ENCODE measurements around the gene SCRG1.

The SCRG1 gene

DNA sequence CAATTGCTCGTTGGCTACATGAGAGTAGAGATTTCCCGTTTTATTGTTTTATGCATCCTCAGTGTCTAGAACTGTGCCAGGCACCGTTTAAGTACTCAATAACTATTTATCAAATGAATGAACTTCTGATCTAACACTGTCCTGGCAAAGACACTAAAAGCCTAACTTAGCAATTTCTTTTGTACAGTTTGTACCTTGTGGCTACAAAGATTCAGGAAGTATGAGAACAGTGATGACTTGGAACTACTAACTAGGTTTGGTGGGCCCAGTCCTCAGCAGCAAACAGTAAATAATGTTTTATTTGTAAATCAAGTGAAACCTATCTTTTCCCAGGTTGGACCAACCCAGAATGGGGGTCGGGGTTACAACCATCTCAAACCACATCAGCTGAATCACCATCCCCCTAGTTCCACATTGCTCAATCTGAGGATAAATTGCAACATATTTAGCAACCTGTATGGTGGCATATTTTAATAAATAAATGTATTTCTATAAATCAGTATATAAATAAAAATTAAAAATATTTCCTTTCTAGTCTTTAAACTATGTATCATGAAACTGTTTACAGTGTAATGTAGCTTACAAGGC is 12.3 kb upstream of the SCRG1 start:
- no peak for DNase-seq (ENCODE audit: low spot score)

DNA sequence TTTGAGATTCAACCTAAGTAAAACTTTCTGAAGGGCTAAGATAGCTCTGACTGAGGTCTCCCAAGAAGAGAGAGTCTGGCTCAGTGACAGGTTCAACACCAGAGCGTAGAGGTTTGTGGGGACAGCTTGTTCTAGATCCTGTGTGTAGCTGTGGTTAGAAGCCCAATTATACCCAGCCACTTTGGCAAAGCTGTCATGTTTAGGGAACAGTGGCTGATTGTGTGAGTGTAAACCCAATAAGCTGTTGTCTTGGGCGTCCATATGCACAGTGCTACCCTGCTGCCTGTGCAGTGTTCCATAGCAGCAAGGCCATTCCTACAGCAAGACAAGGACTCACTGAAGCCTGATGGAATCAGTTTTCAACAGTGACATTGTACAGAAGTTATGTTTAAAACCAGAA is 11.2 kb upstream of the SCRG1 start:
- no peak for DNase-seq (ENCODE audit: low spot score)

DNA sequence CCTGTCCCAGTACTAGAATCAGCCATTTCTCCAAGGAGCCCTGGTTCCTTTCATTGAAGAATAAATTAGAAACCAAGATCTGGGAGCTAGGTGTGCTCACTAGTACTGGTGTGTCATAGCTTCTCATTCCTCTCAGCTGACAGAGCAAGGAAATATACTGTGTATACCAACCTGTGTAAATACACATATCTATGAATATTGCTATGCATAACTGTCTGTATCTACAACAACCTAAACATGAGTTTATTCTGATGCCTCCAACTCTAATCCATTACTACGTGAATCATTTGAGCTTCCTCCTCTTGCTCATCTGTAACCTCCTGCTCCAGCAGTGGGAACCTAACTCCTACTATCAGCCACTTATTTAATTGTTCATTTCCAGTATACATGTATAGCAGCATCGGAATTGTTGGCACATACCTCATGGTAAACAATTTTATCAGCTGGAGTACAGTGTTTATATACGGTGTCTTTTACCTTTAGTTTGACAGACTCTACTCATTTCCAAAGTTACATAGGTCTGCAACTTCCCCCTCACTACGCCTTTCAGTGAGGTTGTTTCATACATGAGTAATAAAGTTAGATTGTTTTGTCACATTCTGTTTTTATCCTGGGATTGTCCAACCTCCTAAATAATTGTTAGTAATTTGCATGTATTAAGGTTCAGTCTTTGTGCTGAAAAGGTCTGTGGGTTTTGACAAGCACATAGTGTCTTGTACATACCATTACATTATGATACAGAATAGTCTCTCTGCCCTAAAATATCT is 7.1 kb upstream of the SCRG1 start:
- no peak for DNase-seq (ENCODE audit: low spot score)

DNA sequence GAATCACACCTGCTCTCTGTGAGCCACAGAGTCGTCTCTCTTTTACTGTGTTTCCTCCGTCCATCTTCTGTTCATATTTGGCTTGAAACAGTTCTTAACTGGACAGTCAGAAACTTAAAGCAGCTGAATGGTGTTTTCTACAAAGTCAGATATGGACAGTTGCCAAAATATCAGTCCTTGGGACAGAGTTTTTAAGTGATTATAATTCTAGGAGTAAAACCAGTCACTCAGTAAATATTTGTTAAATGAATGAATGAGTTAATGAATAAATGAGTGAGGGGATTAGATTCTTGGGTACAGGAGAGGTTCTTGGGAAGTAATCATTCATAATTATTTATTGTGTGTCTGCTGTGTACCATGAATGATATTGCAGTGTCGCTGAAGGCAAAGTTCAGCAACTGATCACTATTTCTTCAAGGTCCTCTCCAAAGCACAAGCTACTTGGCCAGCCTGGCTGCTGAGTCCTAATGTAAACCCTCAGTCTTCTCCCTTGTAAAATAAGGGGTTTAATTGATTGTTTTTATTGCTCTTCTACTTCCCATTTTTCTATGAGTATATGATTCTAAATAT is 5.5 kb upstream of the SCRG1 start:
- DNase-seq (ENCODE audit: low spot score): no peak

DNA sequence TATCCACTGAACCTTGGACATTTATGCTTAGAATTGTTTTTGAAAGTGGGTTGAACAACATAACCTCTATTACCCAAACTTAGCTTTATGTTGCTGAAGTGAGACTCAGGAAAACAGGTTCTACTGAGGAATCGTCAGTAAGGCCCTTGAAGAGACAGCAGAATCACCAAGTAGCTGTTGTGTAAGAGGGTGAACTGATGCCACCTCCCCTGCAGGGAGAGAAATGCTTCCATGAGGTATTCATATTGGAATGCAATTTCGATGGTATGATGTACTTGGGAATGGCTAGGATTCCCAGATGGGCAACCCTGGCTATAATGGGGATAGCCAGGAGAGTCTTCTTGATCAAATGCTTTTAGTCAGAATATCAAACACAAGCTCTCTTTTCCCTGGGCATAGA is 4.1 kb upstream of the SCRG1 start:
- DNase-seq (ENCODE audit: low spot score): no peak

DNA sequence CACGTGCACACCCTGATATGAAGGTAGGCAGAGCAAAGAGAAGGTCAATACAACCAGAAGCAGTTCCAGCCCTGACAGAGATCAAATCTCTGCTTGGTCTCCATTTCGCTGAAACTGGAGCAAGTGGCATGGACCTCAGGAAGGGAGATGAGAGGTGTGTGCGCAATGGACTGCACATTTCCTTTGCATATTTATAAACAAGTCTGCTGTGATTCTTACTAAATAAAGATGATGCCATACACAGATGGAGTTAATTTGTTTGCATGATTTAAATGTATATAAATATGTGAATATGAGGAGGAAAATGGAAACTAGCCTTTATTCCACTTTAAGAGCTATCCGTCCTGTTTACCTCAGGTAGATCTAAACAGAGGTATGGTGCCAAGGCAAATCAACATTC is 2.1 kb upstream of the SCRG1 start:
- DNase-seq (ENCODE audit: low spot score): no peak

DNA sequence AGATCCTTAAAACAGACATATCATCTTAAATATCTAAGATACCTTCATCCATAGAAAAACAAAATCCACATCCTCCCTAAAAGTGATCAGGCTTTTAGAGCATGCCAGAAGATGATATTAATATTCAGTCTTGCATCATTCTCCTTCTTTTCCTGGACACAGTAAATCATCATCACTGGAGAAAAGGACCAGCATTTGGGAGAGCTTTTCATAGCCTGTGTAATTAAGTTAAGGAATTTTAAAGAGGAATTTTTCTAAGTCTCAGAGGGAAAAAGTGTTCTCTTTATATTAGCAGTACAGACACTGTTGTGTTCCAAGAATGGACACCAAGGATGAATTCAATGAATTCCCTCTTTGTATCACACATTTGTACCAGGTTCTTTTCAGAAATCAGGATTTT is 696 bp downstream of the SCRG1 start:
- peak; percentile 56 for DNase-seq (ENCODE audit: low spot score)

DNA sequence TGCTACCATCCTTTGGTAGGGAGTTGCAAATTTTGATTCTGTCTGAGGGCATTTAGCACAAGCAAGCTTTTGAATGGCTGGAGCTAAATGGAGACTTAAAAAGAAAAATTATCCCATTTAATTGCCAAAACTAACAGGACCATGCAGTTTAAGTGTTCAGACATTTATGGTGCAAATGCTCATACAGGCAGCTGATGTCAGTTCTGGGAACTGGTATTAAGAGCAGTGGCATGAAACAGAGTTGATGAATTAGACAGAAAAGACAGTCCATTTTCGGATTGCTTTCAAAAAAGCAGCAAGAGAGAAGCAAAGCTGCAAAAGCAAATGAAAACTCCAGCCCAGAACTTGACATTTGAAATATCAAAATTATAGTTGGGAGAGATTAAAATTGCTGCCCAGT is 1.3 kb downstream of the SCRG1 start:
- no peak for DNase-seq (ENCODE audit: low spot score)

DNA sequence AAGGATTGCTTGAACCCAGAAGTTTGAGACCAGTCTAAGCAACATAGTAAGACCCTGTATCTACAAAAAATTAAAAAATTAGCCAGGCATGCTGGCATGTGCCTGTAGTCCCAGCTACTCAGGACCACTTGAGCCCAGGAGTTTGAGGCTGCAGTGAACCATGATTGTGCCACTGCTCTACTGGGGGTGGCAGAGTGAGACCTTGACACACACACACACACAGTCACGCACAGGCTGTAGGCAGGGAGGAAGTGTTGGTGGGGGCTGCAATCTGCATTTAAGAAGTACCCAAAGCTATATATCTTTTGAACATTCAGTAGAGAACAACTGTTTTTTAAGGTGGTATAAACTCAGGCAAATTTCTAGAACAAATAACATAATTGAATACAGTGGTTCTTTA is 7.2 kb downstream of the SCRG1 start:
- DNase-seq (ENCODE audit: low spot score): no peak

DNA sequence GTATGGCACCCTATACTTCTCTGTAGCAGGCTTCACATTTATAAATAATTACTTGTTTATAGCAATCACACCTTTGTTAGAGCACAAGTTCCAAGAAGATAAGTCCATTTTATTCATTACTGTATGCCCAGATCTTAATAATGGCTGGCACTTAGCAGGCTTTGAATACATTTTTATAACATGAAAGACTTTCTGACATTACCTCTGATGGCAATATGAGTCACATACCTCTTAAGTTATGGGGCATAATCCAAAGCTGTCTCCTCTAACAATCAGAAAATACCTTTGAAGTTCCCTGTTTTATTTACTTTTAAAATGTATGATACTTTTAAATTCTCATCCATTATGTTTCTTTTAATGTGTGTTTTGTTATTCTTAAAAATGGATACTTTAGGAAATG is 12.2 kb downstream of the SCRG1 start:
- DNase-seq (ENCODE audit: low spot score): no peak

DNA sequence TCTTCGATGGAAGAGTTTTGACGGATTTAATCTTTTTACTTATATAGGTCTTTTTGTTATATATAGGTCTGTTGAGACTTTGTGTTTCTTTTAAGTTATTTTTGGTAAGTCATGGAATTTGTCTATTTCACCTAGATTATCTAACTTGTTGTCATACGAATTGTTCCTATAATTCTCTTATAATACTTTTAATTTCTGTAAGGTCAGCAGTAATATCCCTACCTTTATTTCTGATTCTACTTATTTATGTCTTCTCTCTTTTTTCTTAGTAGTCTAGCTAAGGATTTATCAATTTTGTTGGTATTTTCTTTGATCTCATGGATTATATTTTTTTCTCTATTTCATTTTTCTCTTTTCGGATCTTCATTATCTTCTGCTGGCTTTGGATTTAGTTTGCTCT is 16.6 kb downstream of the SCRG1 start:
- DNase-seq (ENCODE audit: low spot score): no peak

DNA sequence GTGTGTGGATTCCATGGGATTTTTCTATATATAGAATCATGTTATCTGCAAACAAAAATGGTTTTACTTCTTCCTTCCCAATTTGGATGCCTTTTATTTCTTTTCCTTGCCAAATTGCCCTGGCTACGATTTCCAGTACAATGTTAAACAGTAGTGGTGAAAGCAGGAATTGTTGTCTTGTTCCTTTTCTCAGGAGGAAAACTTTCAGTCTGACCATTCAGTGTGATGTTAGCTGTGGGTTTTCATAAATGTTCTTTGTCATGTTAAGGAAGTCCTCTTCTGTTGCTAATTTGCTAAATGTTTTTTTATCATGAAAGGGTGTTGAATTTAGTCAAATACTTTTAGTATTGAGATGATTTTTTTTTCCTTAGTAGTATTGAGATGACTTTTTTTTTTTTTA is 17.3 kb downstream of the SCRG1 start:
- DNase-seq (ENCODE audit: low spot score): no peak

DNA sequence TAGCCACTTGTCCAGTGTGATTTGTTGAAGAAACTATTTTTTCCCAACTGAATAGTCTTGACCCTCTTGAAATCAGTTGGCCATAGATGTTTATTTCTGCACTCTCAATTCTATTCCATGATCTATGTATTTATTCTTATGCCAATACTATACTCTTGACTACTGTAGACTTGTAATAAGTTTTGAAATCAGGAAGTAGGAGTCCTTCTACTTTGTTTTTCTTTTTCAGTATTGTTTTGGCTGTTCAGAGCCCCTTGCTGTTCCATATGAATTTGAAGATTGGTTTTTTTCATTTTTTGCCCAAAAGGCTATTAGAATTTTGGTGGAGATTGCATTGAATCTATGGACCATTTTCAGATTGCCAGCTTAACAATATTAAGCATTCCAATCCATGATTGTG is 17.9 kb downstream of the SCRG1 start:
- DNase-seq (ENCODE audit: low spot score): no peak

DNA sequence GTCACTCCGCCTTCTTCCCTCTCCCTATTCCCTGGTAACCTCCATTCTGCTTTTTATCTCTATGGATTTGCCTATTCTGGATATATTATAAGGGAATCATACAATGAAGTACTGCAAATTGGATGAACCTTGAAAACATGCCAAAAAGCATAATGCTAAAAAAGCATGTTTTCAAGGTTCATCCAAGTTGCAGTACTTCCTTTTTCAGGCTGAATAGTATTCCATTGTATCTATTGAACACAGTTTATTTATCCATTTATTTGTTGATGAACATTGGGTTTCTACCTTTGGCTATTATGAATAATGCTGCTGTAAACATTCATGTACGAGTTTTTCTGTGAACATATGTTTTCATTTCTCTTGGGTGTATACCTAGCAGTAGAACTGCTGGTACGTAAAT is 19.0 kb downstream of the SCRG1 start:
- no peak for DNase-seq (ENCODE audit: low spot score)

DNA sequence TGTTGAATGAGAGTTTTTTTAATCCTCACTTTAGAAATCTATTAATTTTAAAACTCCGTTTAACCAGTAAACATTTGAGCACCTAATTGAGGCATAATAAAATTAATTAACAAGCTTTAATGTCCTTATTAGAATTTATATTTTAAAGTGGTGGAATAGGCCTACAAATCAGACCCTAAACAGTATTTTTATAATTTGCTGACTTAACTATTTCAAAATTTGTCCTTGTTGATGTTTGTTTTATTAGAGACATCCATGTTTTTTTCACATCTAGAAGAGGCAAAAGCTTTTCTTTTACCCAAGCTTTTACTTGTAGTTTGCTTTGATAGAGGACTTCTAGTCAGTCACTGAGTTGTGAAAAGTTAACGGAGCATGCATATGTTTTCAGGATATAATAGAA is 24.3 kb downstream of the SCRG1 start:
- no peak for DNase-seq (ENCODE audit: low spot score)

DNA sequence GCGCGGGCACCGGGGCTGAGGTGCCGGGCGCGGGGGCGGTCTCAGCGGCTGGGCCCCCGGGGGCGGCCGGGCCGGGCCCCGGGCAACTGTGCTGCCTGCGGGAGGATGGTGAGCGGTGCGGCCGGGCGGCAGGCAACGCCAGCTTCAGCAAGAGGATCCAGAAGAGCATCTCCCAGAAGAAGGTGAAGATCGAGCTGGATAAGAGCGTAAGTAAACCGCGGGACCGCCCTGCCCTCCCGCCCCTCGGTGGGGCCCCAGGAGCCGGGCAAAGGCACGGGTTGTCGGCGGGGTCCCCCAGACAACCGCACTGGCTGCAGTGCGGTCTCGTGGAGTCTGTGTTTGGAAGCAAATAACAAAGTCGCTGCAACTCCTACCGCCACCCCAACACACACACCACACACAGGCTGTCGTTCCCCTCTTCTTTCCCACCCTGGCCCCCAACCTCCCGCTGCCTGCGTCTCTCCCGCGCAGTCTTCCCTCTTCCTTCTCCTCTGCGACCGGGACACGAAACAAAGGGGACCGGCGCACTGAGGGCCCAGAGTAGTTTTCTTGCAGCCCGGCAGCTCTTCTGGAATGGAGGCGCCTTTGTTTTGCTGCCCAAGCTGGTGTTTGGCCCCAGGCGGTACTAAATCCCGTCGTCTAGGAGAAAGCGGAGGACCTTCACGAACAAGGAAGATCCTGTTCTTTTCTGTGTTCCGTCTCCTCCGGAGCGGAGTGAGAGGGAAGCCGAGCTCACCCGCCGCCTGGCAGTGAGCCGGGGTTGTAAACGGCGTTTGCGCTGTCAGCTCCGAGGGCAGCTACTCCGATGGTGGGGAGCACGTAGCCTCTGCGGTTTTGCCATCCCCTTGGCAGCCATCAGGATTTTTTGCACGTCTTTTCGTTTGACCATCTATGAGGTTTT is 27.4 kb downstream of the SCRG1 start:
- peak; percentile 91 for DNase-seq (ENCODE audit: low spot score)

DNA sequence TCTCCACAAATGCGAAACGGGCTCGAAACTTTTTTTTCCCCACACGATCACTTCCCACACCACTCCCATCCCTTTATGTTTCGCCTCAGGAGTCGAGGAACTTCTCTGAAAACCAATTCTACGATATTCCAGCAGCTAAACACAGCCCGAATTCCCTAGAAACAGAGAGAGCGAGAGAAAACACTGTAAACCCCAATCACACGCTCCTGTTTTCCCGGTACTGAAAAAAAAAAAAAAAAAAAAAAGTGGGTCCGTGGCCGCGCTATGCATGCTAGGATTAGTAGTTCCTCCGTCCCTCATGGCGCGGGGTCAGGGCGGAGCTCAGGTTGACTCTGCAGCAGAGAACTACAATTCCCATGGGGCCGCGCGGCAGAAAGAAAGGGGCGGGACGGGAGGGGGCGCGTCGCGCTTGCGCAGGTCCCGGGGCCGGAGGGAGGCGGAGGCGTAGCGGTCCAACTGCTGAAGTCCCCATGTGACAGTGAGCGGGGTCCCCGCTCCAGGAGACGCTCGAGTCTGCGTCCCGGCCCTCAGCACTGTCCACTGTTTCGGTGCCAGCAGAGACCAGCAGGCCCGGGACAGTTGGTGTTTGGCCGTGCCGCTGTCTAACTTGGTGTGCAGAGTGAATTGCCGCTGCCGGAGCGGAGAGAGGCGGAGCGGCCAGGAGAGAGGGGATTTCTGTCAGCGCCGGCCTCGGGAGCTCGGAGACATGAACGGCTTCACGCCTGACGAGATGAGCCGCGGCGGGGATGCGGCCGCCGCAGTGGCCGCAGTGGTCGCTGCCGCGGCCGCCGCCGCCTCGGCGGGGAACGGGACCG is 28.2 kb downstream of the SCRG1 start, which contains the start of gene SAP30:
SAP30 (plus strand) TSS at position 478 of the 815 bp plus-strand sequence; CDS start at position 707, 229 bp downstream.
- DNase-seq (ENCODE audit: low spot score): peak; percentile 98

DNA sequence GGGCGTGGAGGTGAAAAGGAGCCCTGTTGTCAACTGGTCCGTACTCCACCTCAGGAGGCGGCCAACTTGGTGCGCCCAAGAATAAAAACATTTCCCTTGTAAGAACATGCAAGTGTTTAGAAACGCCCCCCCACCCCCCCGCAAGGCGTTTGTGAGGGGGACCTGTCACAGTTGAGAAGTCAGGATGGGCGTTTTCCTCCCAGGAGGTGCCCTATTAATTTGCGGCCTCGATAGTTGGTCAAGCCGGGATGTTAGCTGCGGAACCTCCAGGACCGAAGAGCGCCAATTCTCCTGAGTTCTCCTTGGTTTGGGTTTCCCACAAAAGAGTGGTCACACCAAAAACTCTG is 28.8 kb downstream of the SCRG1 start:
- DNase-seq (ENCODE audit: low spot score): no peak

DNA sequence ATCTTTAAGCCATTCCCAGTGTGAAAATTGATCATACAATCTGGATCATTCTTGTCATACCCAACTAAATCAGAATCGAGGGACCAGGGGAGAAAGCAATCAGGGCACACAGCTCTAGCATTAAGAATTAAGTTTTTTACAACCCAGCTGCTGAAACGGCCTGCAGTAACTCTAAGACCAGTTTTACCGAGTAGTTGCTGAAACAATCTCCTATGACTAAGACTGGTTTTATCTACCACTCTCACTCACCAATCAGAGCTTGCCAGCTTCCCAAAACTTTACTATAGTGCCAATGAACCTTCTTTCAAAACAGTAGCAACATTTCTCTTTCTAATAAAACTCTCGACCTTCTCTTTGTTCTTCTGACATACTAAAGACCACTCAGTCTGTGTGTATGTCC is 31.0 kb downstream of the SCRG1 start:
- no peak for DNase-seq (ENCODE audit: low spot score)

DNA sequence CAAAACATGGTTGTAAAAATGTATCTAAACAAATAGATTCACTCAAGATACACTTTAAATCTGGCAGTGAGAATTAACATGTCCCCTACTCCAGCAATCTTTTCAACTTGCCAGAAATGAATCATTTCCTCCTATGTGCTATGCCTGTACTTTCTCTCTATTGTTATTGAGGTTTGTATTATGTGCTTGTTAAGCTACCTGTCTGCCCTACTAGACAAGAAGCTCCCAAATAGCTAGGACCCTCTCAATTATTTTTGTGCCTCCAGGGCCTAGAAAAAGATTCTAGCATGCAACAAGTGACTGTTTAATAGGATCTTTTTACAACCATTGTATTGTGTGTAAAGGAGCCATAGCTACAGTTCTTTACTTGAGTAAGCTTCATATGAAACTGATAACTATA is 31.6 kb downstream of the SCRG1 start:
- DNase-seq (ENCODE audit: low spot score): no peak

DNA sequence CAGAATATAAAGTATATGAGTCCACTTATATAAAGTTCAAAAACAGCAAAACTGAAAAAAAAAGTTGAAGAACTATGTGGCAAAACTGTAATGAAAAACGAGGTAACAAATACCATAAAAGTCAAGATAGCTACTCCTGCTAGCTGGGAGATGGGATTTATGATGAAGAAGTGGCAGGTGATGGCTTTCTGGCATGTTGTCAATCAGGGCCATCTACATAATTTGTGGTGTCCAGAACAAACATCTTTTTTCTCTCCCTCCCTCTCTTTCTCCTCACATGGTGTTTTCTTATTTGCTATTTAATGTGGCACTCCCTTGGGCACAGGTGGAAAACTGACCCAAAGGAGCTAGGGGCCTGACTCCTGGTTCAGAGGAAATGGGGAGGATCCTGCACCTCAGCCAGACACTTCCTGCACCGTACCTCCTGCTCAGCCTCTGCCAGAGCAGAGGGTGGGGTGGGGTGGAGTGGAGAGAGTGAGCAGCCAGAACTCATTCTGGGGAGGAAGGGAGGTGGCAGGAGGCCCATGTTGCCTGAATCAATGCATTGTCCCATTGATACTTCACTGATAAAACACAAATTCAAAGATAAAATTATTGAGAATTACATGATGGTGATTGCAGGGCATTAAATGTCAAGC is 33.4 kb downstream of the SCRG1 start:
- no peak for DNase-seq (ENCODE audit: low spot score)

Measured in COLO829 (cell line).